ENCODE results near the gene SLC35F3.

- no peak for TF ChIP-seq POLR2AphosphoS5 (IDR thresholded peaks at IDR 0.05; ENCODE audit: low read depth, low read length)
- no peak for TF ChIP-seq POLR2A (IDR thresholded peaks at IDR 0.05; ENCODE audit: low read depth, low read length)
- TF ChIP-seq TAF1 (IDR thresholded peaks at IDR 0.05; ENCODE audit: low read depth, low read length): no peak
- no peak for TF ChIP-seq POU2F2 (IDR thresholded peaks at IDR 0.05; ENCODE audit: low read depth, low read length)
Measured at GRCh38 chr1:233936842-233937241, 32.4 kb downstream of the SLC35F3 start.

Measured in GM12891 (cell line).